GM23338 (cell line): Measurements from ENCODE around the gene MYO1D. TPM values are rescaled to one million over a fixed set of nuclear protein-coding genes. Genes with fewer than 3 reads are reported as not detected.

ENCODE experiments used
- ATAC-seq: fragments of 200-7000 bp; cut with Tn5 transposase; 3 replicates; pipeline ENCODE4 v1.9.1; 2020
- DNase-seq: peaks from one replicate; pipeline ENCODE4 v3.0.0-alpha.2; 2015; ENCODE audit warnings: low spot score
- H2AFZ ChIP-seq: fragments of 200-600 bp; sonication (generic); 2 replicates; pipeline ENCODE4 v1.8.0; 2016; ENCODE audit warnings: antibody characterized with exemption, mild to moderate bottlenecking, moderate library complexity
- H3F3A ChIP-seq: fragments of 200-600 bp; sonication (generic); replicated peaks from 2 replicates; pipeline ENCODE4 v1.8.0; 2017; ENCODE audit warnings: antibody characterized with exemption, mixed run types, low read depth
- H3K27ac ChIP-seq: fragments of 200-600 bp; sonication (generic); 2 replicates; pipeline ENCODE4 v1.6.1; 2016; ENCODE audit warnings: low read depth
- H3K27me3 ChIP-seq: fragments of 200-600 bp; sonication (generic); 2 replicates; pipeline ENCODE4 v1.8.0; 2016; ENCODE audit warnings: mild to moderate bottlenecking, mixed run types, moderate library complexity; ENCODE audit not compliant: insufficient read depth
- H3K36me3 ChIP-seq: fragments of 200-600 bp; sonication (generic); 2 replicates; pipeline ENCODE4 v1.8.0; 2016; ENCODE audit warnings: mild to moderate bottlenecking; ENCODE audit not compliant: insufficient read depth
- H3K4me1 ChIP-seq: fragments of 200-600 bp; sonication (generic); 2 replicates; pipeline ENCODE4 v1.8.0; 2016; ENCODE audit warnings: mild to moderate bottlenecking, moderate library complexity; ENCODE audit not compliant: insufficient read depth
- H3K4me2 ChIP-seq: fragments of 200-600 bp; sonication (generic); 2 replicates; pipeline ENCODE4 v1.7.1; 2017; ENCODE audit warnings: mixed run types
- H3K4me3 ChIP-seq: fragments of 200-600 bp; sonication (generic); 2 replicates; pipeline ENCODE4 v1.6.1; 2016; ENCODE audit warnings: mixed run types
- H3K79me2 ChIP-seq: fragments of 200-600 bp; sonication (generic); replicated peaks from 2 replicates; pipeline ENCODE4 v1.8.0; 2017; ENCODE audit warnings: mild to moderate bottlenecking; ENCODE audit not compliant: insufficient read depth
- H3K9me2 ChIP-seq: fragments of 200-600 bp; sonication (generic); 2 replicates; pipeline ENCODE4 v1.8.0; 2017; ENCODE audit not compliant: insufficient read depth
- H4K20me1 ChIP-seq: fragments of 200-600 bp; sonication (generic); replicated peaks from 2 replicates; pipeline ENCODE4 v1.8.0; 2017; ENCODE audit warnings: mild to moderate bottlenecking; ENCODE audit not compliant: insufficient read depth
- H3K27ac Mint-ChIP-seq: 2 replicates; pipeline ENCODE4 v1.8.0; 2020; ENCODE audit warnings: inconsistent platforms, mild to moderate bottlenecking, moderate library complexity, mixed read lengths
- H3K27me3 Mint-ChIP-seq: 3 replicates; pipeline ENCODE4 v1.8.0; 2022; ENCODE audit warnings: low read depth, mild to moderate bottlenecking, moderate library complexity, mixed read lengths, inconsistent platforms; ENCODE audit not compliant: insufficient read depth, poor library complexity
- H3K36me3 Mint-ChIP-seq: 3 replicates; pipeline ENCODE4 v1.8.0; 2021; ENCODE audit warnings: low read depth, mild to moderate bottlenecking, inconsistent platforms, moderate library complexity, mixed read lengths
- H3K4me1 Mint-ChIP-seq: 3 replicates; pipeline ENCODE4 v1.8.0; 2020; ENCODE audit warnings: mild to moderate bottlenecking, inconsistent platforms, mixed read lengths
- H3K4me3 Mint-ChIP-seq: 3 replicates; pipeline ENCODE4 v1.8.0; 2021; ENCODE audit warnings: moderate library complexity, mild to moderate bottlenecking, inconsistent platforms, mixed read lengths
- H3K9me3 Mint-ChIP-seq: 3 replicates; pipeline ENCODE4 v1.8.0; 2020; ENCODE audit warnings: moderate library complexity, mild to moderate bottlenecking, inconsistent platforms, mixed read lengths
- CREB1 ChIP-seq: fragments of 250-450 bp; sonication (Bioruptor Pico); IDR thresholded peaks from 2 replicates; pipeline ENCODE4 v1.5.0; 2020; ENCODE audit warnings: low read depth, mild to moderate bottlenecking, moderate library complexity
- EZH2 ChIP-seq: fragments of 200-600 bp; sonication (generic); IDR thresholded peaks from one replicate; pipeline ENCODE4 v1.8.0; 2017; ENCODE audit warnings: antibody characterized with exemption, mild to moderate bottlenecking, low read depth; ENCODE audit not compliant: unreplicated experiment
- EZH2phosphoT487 ChIP-seq: fragments of 200-600 bp; sonication (generic); IDR thresholded peaks from one replicate; pipeline ENCODE4 v1.8.1; 2018; ENCODE audit warnings: antibody characterized with exemption; ENCODE audit not compliant: unreplicated experiment
- POLR2AphosphoS5 ChIP-seq: IDR thresholded peaks from 2 replicates; pipeline ENCODE4 v1.6.1; 2016; ENCODE audit warnings: antibody characterized with exemption, low read depth
- ZNF331 ChIP-seq: fragments of 250-450 bp; sonication (Bioruptor Pico); IDR thresholded peaks from 2 replicates; pipeline ENCODE4 v1.5.0; 2020; ENCODE audit warnings: low read depth, mild to moderate bottlenecking, moderate library complexity
- polyA plus RNA-seq: library from polyadenylated mRNA; unstranded; fragments of >200 nt; fragmentation: Nextera tagmentation; extraction: Ambion mirVana; gene quantifications from 2 replicates; pipeline ENCODE4 v1.2.1, GENCODE V29; 2016
- total RNA-seq: library from RNA; depleted of rRNA; stranded (reverse); fragments of >200 nt; shearing (Covaris generic); gene quantifications from 2 replicates; pipeline ENCODE4 v1.2.3, GENCODE V29; 2014
- TF ChIP-seq, protein P1 (sequence below): IDR thresholded peaks from one replicate; pipeline ENCODE4 v1.6.1; 2018; ENCODE audit warnings: antibody characterized with exemption; ENCODE audit not compliant: unreplicated experiment
- TF ChIP-seq, protein P2 (sequence below): IDR thresholded peaks from 2 replicates; pipeline ENCODE4 v1.6.1; 2016; ENCODE audit warnings: antibody characterized with exemption
- TF ChIP-seq, protein P3 (sequence below), 2 experiments: fragments of 200-600 bp in 1 of 2; sonication (generic) in 1 of 2; conservative IDR thresholded peaks; 2 replicates each; pipeline versions ENCODE4 v1.5.1 to v1.6.1; 2016 to 2017; ENCODE audit warnings: antibody characterized with exemption in 2 of 2, low read depth in 2 of 2, mild to moderate bottlenecking in 2 of 2, moderate library complexity in 1 of 2
- TF ChIP-seq, protein P4 (sequence below): fragments of 250-450 bp; sonication (Bioruptor Pico); IDR thresholded peaks from 2 replicates; pipeline ENCODE4 v1.5.0; 2020; ENCODE audit warnings: mild to moderate bottlenecking, moderate library complexity

Gene MYO1D
- total and polyA plus RNA-seq, 2 experiments from 2014 or later: 8.6 to 28.6 TPM

DNA sequence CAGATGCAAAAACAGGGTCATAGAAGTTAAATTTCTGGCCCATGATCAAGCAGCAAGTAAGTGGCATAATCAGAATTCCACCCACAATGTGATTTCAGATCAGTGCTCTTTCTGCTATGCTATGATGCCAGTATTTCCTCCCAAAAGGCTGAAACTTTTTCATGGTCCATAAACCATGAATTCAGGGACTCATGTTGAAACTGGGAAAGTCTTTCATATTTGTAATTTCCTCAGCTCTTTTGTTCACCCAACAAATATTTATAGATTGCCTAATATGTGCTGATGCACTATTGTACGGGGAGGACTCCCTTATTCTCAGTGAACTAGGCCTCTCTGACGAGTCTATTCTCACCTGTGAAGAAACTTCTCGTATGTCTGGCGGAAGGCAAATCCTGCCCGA, 156.3 kb downstream of the MYO1D start (continued):
- TF ChIP-seq, protein P1, sequence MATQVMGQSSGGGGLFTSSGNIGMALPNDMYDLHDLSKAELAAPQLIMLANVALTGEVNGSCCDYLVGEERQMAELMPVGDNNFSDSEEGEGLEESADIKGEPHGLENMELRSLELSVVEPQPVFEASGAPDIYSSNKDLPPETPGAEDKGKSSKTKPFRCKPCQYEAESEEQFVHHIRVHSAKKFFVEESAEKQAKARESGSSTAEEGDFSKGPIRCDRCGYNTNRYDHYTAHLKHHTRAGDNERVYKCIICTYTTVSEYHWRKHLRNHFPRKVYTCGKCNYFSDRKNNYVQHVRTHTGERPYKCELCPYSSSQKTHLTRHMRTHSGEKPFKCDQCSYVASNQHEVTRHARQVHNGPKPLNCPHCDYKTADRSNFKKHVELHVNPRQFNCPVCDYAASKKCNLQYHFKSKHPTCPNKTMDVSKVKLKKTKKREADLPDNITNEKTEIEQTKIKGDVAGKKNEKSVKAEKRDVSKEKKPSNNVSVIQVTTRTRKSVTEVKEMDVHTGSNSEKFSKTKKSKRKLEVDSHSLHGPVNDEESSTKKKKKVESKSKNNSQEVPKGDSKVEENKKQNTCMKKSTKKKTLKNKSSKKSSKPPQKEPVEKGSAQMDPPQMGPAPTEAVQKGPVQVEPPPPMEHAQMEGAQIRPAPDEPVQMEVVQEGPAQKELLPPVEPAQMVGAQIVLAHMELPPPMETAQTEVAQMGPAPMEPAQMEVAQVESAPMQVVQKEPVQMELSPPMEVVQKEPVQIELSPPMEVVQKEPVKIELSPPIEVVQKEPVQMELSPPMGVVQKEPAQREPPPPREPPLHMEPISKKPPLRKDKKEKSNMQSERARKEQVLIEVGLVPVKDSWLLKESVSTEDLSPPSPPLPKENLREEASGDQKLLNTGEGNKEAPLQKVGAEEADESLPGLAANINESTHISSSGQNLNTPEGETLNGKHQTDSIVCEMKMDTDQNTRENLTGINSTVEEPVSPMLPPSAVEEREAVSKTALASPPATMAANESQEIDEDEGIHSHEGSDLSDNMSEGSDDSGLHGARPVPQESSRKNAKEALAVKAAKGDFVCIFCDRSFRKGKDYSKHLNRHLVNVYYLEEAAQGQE: no peak
- TF ChIP-seq, protein P2, sequence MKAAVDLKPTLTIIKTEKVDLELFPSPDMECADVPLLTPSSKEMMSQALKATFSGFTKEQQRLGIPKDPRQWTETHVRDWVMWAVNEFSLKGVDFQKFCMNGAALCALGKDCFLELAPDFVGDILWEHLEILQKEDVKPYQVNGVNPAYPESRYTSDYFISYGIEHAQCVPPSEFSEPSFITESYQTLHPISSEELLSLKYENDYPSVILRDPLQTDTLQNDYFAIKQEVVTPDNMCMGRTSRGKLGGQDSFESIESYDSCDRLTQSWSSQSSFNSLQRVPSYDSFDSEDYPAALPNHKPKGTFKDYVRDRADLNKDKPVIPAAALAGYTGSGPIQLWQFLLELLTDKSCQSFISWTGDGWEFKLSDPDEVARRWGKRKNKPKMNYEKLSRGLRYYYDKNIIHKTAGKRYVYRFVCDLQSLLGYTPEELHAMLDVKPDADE: no peak
- no peak for TF ChIP-seq POLR2AphosphoS5

DNA sequence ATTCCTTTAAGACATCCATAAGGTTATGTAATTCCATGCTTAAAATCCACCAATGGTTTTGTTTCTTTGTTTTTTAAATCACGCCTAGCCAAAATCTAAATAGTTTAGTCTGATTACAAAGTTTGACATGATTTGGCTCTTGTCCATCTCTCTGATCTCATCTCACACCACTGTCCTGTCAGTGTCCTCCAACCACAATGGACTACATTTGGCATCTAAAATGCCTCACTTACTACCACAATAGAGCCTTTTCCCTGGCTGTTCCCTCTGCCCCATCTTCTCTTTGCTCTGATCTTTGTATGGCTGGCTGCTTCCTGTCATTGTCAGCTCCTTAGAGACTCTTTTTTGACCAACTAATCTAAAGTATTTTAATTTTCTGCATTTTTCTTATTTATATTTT, 157.2 kb downstream of the MYO1D start:
- H3K4me1 Mint-ChIP-seq: no peaks in the 10 kb centered on the region
- H3K9me2 ChIP-seq: no peaks in the 10 kb centered on the region
- H3K4me1 ChIP-seq: no peaks in the 10 kb centered on the region
- peaks cover 5% of the 10 kb centered on the region; the same call in 1 of the 3 replicates for H3K36me3 Mint-ChIP-seq
- H3K36me3 ChIP-seq: no peaks in the 10 kb centered on the region
- H3K27ac ChIP-seq: no peak overlapping the region
- H2AFZ ChIP-seq: no peak overlapping the region
- ATAC-seq (no peak), DNase-seq (no peak)
- no peaks in the 10 kb centered on the region; the same call in 2 of the 3 replicates for H3K9me3 Mint-ChIP-seq
- no peaks in the 10 kb centered on the region for H3K79me2 ChIP-seq
- H3K4me3 ChIP-seq: no peak overlapping the region
- no peak overlapping the region for H3K4me2 ChIP-seq
- H3K27me3 ChIP-seq: no peaks in the 10 kb centered on the region
- H3K27ac Mint-ChIP-seq: no peak overlapping the region
- H3K4me3 Mint-ChIP-seq: no peak overlapping the region
- peaks cover 4% of the 10 kb centered on the region for H3K27me3 Mint-ChIP-seq
- H3F3A ChIP-seq: no peaks in the 10 kb centered on the region
- no peaks in the 10 kb centered on the region for H4K20me1 ChIP-seq
- TF ChIP-seq, protein P3, sequence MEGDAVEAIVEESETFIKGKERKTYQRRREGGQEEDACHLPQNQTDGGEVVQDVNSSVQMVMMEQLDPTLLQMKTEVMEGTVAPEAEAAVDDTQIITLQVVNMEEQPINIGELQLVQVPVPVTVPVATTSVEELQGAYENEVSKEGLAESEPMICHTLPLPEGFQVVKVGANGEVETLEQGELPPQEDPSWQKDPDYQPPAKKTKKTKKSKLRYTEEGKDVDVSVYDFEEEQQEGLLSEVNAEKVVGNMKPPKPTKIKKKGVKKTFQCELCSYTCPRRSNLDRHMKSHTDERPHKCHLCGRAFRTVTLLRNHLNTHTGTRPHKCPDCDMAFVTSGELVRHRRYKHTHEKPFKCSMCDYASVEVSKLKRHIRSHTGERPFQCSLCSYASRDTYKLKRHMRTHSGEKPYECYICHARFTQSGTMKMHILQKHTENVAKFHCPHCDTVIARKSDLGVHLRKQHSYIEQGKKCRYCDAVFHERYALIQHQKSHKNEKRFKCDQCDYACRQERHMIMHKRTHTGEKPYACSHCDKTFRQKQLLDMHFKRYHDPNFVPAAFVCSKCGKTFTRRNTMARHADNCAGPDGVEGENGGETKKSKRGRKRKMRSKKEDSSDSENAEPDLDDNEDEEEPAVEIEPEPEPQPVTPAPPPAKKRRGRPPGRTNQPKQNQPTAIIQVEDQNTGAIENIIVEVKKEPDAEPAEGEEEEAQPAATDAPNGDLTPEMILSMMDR (conservative IDR thresholded peaks at IDR 0.05; ENCODE audit: low read depth in 2 of 2): no peak
- TF ChIP-seq, protein P4, sequence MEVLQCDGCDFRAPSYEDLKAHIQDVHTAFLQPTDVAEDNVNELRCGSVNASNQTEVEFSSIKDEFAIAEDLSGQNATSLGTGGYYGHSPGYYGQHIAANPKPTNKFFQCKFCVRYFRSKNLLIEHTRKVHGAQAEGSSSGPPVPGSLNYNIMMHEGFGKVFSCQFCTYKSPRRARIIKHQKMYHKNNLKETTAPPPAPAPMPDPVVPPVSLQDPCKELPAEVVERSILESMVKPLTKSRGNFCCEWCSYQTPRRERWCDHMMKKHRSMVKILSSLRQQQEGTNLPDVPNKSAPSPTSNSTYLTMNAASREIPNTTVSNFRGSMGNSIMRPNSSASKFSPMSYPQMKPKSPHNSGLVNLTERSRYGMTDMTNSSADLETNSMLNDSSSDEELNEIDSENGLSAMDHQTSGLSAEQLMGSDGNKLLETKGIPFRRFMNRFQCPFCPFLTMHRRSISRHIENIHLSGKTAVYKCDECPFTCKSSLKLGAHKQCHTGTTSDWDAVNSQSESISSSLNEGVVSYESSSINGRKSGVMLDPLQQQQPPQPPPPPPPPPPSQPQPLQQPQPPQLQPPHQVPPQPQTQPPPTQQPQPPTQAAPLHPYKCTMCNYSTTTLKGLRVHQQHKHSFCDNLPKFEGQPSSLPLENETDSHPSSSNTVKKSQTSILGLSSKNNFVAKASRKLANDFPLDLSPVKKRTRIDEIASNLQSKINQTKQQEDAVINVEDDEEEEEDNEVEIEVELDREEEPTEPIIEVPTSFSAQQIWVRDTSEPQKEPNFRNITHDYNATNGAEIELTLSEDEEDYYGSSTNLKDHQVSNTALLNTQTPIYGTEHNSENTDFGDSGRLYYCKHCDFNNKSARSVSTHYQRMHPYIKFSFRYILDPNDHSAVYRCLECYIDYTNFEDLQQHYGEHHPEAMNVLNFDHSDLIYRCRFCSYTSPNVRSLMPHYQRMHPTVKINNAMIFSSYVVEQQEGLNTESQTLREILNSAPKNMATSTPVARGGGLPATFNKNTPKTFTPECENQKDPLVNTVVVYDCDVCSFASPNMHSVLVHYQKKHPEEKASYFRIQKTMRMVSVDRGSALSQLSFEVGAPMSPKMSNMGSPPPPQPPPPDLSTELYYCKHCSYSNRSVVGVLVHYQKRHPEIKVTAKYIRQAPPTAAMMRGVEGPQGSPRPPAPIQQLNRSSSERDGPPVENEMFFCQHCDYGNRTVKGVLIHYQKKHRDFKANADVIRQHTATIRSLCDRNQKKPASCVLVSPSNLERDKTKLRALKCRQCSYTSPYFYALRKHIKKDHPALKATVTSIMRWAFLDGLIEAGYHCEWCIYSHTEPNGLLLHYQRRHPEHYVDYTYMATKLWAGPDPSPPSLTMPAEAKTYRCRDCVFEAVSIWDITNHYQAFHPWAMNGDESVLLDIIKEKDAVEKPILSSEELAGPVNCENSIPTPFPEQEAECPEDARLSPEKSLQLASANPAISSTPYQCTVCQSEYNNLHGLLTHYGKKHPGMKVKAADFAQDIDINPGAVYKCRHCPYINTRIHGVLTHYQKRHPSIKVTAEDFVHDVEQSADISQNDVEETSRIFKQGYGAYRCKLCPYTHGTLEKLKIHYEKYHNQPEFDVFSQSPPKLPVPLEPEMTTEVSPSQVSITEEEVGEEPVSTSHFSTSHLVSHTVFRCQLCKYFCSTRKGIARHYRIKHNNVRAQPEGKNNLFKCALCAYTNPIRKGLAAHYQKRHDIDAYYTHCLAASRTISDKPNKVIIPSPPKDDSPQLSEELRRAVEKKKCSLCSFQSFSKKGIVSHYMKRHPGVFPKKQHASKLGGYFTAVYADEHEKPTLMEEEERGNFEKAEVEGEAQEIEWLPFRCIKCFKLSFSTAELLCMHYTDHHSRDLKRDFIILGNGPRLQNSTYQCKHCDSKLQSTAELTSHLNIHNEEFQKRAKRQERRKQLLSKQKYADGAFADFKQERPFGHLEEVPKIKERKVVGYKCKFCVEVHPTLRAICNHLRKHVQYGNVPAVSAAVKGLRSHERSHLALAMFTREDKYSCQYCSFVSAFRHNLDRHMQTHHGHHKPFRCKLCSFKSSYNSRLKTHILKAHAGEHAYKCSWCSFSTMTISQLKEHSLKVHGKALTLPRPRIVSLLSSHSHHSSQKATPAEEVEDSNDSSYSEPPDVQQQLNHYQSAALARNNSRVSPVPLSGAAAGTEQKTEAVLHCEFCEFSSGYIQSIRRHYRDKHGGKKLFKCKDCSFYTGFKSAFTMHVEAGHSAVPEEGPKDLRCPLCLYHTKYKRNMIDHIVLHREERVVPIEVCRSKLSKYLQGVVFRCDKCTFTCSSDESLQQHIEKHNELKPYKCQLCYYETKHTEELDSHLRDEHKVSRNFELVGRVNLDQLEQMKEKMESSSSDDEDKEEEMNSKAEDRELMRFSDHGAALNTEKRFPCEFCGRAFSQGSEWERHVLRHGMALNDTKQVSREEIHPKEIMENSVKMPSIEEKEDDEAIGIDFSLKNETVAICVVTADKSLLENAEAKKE: no peak
- TF ChIP-seq EZH2 (no peak), EZH2phosphoT487 (no peak), ZNF331 (CRISPR knock-in tag) (no peak), CREB1 (CRISPR knock-in tag) (no peak)
- TF ChIP-seq, protein P2: no peak
